Stimulated activated naive CD8-positive, alpha-beta T cell treated with anti-CD3 and anti-CD28 coated beads, Interleukin-15, Interleukin-2, amounts not matched to agents 100 U/mL and 50 U/mL, for 24 hours (primary cell): ENCODE data around the gene RALGAPB.
"Not testable (repeated sequence)": the region's sequence is repeated elsewhere in the genome, so short reads cannot be mapped to it uniquely, and the experiment has no call there.

Experiments used
- ATAC-seq: fragments of 150-1000 bp; cut with Tn5 transposase; one replicate; pipeline ENCODE4 v1.10.0; 2021
- DNase-seq: peaks from one replicate; pipeline ENCODE4 v3.0.0; 2021

Gene RALGAPB

DNA sequence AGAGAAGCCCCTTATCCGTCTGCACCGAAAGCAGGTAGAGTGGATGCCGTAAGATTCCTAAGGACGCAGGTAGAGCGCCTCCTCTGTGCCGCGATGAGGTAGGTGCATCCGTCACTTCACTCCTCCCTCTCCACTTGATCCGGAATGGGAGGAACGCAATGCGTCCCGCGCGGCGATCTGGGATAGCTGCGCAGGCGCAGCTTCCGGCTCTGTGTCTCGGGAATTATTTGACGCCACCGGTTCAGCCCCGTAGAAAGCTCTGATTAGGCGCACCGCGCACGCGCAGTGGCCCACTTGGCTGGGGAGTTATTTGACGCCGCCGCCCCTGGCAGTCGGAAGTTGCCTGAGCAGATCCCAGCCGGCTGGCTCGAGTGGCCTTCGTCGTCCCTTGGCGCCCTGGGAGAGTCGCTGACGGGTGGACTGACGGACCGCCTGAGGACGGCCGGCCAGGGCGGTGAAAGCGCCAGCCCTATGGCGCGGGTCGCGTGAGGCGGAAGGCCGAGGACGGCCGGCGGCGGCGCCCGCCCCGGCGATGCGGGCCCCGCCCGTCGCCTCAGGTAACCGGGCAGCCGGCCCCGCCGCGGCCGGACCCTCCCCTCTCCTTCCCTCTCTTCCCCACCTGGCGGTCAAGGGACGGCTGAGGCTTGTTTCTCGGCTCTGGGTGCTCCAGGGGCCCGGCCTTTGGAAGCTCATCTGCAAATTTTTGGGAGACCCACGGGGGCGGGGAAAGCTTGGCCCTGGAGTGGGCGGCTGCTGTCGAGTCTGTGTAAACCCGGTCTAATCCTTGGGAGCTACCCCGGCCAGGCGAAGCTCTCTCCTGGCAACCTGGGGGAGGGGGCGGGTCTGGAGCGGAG lies at the start of gene RALGAPB:
Gene RALGAPB (plus strand): TSS at position 331 of the 854 bp plus-strand sequence. CDS start 15,590 bp downstream, outside the sequence.
- DNase-seq (peak; percentile 98), ATAC-seq (peak; percentile 94)

GRCh38 chr20:38423541-38423940 lies 49.1 kb upstream of the RALGAPB start:
- no peak for ATAC-seq
- DNase-seq = no peak

DNA sequence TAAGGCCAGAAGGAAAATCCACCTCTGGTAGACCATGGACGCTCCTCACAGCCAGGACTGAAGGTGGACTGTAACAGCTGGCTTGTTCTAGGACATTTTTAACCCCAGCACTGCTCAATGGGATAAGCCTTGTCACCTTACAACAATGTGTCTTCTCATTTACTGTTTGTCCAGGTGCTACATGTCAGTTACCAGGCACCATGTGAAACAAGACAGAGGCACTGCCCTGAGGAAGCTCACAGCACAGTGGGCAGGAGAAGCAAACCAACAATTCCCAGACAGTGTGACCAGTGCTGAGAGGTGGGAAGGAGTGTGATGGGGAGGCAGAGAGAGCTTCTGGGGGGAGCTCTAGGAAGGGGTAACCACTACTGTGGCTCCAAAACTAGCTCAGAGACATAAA lies 48.2 kb upstream of the RALGAPB start:
- ATAC-seq = no peak
- no peak for DNase-seq

- DNase-seq (peak; percentile 43), ATAC-seq (peak; percentile 87)
Measured at GRCh38 chr20:38426006-38426897, 46.4 kb upstream of the RALGAPB start.

DNA sequence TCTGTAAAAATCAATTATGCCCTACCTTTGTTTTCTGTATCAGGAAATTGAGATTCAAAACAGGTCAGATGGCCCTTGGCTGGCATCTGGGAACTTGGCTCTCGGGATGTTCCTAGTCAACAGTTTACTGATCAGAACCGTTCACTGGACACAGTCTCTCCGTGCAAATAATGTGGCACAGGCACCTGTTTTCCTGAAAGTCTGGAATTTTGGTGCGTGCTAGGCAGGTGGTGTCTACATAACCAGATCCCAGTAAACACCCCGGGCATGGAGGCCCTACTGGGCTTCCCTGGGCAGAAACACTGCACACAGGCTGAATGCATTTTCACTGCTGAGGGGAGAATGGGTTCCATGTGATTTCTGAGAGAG lies 45.0 kb upstream of the RALGAPB start:
- no peak for ATAC-seq

GRCh38 chr20:38428800-38429199 lies 43.8 kb upstream of the RALGAPB start:
- DNase-seq (no peak), ATAC-seq (no peak)

More for the DNA sequence above, 45.0 kb upstream of the RALGAPB start:
- DNase-seq = no peak

- ATAC-seq (no peak), DNase-seq (no peak)
Measured at GRCh38 chr20:38429301-38429700, 43.3 kb upstream of the RALGAPB start.

GRCh38 chr20:38430679-38431325 lies 41.8 kb upstream of the RALGAPB start:
- DNase-seq = no peak
- ATAC-seq = no peak

GRCh38 chr20:38432292-38432691 lies 40.4 kb upstream of the RALGAPB start:
- ATAC-seq (no peak), DNase-seq (no peak)

DNA sequence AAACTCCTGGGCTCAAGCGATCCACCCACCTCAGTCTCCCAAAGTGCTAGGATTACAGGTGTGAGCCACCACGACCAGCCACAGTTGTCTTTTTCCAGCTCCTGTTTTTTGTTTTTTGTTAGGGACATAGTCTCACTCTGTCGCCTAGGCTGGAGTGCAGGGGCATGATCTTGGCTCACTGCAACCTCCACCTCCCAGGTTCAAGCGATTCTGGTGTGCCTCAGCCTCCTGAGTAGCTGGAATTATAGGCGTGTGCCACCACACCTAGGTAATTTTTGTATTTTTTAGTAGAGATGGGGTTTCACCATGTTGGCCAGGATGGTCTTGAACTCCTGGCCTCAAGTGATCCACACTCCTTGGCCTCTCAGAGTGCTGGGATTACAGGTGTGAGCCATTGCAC lies 39.8 kb upstream of the RALGAPB start:
- ATAC-seq, DNase-seq: not testable (repeated sequence)

DNA sequence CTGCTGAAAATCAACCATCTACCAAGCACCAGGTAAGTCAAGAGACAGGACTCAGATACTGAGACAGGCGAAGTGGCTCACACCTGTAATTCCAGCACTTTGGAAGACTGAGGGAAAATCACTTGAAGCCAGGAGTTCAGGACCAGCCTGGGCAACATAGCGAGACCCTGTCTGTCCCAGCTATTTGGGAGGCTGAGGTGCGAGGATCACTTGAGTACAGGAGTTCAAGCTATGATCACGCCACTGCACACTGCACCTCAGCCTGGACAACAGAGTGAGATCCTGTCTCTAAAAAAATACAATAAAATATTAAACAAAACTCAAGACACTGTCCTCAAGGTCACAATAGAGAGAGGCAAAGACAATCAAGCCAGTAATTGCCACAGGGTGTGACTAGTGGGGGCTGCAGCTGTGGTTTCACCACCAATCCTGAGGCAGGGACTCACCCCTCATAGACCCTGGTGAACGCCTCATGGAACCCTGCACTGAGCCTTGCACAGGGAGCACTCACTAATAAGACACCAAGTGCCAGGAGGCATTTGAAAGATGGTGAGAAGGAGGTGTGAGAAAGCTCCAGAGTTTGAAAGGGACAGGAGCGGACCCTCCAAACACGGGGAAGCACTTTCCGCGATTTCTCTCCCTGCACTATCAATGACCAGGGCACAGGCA lies 39.2 kb upstream of the RALGAPB start:
- ATAC-seq = no peak
- DNase-seq = no peak

DNA sequence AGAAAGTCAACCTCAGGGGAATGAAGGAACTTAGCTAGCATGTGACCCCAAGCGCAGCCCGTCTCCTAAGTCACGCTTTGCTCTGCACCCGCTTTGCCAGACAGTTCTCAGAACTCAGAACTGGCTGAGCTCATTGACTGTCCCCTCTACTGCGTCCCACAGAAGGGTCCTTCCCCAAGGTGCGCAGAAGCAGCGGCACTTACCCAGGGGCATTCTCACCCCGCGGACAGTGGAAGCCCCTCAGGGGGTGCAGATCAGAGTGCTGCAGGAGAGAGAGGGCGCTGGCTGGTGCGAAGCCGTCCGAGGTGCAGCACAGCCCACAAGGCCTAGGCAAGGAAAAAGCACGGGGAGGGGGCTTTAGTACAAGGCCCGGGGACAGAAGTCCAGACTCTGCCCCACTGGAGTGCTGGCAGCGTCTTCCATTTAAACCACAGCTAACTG lies 38.3 kb upstream of the RALGAPB start:
- DNase-seq = peak; percentile 17
- peak; percentile 8 for ATAC-seq

DNA sequence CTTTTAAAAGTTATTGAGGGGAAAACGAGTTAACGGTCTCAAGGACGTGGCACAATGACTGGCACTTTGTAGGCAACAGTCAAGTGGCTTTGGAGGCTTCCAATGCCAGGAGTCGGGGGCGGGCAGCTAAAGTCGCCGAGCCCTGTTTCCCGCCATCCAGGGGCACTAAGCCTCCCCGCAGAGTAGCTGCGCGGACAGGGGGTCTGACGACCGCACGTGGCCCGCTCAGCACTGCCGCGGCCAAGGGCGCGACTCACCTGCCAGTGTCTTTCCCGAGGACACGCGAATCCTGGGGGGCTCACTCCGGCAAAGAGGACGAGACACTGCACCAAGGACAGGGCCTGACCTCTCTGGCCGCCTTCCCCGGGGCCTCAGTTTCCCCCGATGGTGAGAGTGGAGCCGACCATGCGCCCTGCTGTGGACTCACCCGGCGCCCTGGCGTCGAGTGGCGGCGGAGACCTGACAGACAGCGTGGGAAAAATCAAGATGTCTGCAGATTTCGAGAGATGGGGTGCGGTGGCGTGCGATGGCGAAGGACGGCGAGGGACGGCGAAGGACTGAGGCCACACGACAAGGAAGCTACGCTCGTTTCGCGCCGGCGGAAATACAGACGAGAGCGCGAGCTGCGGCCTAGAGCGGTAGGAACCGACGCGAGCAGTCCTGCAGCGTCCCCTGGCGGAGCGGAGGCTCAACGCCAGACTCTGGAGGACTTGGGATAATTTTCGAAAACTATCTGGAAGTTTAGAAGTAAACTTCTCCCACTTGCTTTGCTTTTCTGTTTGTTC lies 37.7 kb upstream of the RALGAPB start, which contains the start of gene SNHG17:
Gene SNHG17 (minus strand): TSS at position 559 of the 785 bp plus-strand sequence.
- DNase-seq = peak; percentile 91
- peak; percentile 85 for ATAC-seq

GRCh38 chr20:38435555-38435939 lies 37.1 kb upstream of the RALGAPB start:
- DNase-seq = no peak
- ATAC-seq = no peak

DNA sequence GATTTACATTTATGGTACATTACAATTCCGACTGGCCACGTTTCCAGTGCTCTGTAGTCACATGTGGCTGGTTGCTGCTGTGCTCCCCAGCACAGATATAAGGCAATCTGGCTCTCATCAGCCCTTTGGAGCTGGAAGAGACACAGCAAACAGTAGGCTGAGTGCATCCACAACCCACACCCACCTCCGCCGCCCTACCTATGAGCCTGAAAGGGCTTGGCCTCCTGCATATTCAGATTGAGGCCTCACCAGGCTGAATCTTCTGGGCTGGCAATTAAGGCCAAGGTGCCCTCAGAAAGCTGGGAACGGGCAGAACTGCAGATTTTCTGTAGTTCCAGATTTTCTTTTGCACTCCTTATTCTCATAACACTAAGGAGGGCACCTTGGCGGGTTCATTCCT lies 34.8 kb upstream of the RALGAPB start:
- ATAC-seq = no peak
- no peak for DNase-seq

DNA sequence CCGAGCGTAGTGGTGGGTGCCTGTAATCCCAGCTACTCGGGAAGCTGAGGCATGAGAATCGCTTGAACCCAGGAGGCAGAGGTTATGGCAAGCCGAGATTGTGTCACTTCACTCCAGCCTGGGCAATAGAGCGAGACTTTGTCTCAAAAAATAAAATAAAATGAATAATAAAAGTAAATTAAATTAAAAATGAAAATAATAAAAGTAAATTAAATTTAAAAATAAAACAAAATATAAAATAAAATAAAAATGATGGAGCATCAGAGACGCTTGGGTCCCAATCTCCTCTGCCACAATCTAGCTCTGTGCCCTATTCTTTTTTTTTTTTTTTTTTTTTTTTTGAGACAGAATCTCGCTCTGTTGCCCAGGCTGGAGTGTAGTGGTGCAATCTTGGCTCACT lies 31.5 kb upstream of the RALGAPB start:
- not testable (repeated sequence) for DNase-seq, ATAC-seq

DNA sequence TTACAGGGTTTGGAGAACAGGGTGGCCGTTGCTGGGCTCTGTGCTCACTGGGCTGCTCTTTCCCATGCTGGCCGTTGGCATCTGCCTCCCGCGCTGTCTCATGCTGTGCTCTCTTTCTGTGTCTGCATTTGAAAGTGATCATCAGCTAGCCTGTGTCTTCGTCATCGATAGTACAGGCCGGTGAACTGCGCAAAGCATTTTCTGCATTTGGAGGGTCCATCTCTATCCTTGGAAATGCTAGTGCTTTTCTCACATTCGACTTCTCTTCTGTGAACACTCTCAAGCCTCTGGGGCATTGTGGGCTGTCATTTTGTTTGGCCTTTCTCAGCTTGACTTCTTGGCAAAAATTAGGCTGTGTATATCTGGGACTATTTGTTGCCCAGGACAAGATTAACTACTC lies 30.7 kb upstream of the RALGAPB start:
- no peak for ATAC-seq

DNA sequence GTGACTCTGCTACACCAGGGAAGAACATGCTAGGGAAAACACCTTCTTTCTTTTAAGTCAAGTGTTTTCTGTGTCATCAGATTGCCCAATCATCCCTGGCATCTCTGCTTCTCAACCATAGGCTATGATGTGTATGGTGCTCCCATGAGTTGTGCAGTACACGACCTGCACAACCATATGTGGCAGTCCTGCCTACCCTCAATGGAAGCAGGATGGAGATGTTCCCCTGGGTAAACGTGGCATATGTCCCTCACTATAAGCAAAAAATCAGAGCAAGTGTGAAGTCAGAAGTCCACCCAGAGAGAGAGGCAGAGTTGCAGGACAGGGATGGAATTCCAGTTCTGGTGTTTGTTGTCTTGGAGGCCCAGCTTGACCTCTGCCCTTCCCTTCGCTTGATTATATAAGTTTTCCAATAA lies 27.3 kb upstream of the RALGAPB start:
- no peak for DNase-seq
- ATAC-seq = no peak

More for the DNA sequence above, 30.7 kb upstream of the RALGAPB start:
- no peak for DNase-seq

- DNase-seq (no peak), ATAC-seq (no peak)
Measured at GRCh38 chr20:38445901-38446425, 26.7 kb upstream of the RALGAPB start.

- ATAC-seq = peak; percentile 96
- peak; percentile 99 for DNase-seq
Measured at GRCh38 chr20:38446441-38447209, 26.0 kb upstream of the RALGAPB start.
